Esophagus squamous epithelium (tissue), 4 donors: Measurements from ENCODE around the gene PGRMC1.
"Not testable (repeated sequence)": the region's sequence is repeated elsewhere in the genome, so short reads cannot be mapped to it uniquely, and the experiment has no call there.

ENCODE experiments used
- POLR2A ChIP-seq, 4 donors: fragments of 450-650 bp; IDR thresholded peaks; one replicate each; pipeline ENCODE4 v1.6.1; 2017; ENCODE audit warnings: antibody characterized with exemption in 4 of 4, mild to moderate bottlenecking in 4 of 4, moderate library complexity in 3 of 4
- TF ChIP-seq, protein P1 (sequence below), 6 experiments: fragments of 450-650 bp in 4 of 6; fragments of 200-600 bp in 2 of 6; sonication (generic) in 2 of 6; IDR thresholded peaks; one replicate each; pipeline ENCODE4 v1.5.1; 2016 to 2019; ENCODE audit warnings: antibody characterized with exemption in 6 of 6, mild to moderate bottlenecking in 4 of 6, moderate library complexity in 4 of 6

DNA sequence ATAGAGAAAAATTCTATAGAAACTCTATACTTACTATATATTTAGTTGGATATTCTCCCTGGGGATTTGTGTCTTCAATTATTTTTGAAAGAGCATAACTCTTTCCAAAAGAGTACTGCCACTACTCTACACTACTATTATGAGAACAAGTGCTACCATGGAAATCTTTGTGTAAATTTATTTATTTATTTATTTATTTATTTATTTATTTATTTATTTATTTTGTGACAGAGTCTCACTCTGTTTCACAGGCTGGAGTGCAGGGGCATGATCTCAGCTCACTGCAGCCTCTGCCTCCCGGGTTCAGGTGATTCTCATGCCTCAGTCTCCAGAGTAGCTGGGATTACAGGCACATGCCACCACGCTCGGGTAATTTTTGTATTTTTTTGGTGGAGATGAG lies 31.0 kb downstream of the PGRMC1 start:
- not testable (repeated sequence) for TF ChIP-seq POLR2A (IDR thresholded peaks at IDR 0.05)
- TF ChIP-seq, protein P1, sequence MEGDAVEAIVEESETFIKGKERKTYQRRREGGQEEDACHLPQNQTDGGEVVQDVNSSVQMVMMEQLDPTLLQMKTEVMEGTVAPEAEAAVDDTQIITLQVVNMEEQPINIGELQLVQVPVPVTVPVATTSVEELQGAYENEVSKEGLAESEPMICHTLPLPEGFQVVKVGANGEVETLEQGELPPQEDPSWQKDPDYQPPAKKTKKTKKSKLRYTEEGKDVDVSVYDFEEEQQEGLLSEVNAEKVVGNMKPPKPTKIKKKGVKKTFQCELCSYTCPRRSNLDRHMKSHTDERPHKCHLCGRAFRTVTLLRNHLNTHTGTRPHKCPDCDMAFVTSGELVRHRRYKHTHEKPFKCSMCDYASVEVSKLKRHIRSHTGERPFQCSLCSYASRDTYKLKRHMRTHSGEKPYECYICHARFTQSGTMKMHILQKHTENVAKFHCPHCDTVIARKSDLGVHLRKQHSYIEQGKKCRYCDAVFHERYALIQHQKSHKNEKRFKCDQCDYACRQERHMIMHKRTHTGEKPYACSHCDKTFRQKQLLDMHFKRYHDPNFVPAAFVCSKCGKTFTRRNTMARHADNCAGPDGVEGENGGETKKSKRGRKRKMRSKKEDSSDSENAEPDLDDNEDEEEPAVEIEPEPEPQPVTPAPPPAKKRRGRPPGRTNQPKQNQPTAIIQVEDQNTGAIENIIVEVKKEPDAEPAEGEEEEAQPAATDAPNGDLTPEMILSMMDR (IDR thresholded peaks at IDR 0.05), result not testable (repeated sequence)
